NCI-H82 (cell line): ENCODE measurements around the gene TYROBP.
"Not testable (repeated sequence)": the region's sequence is repeated elsewhere in the genome, so short reads cannot be mapped to it uniquely, and the experiment has no call there.

Experiments used
- DNase-seq: peaks from one replicate; lab custom pipeline; 2025; lab: John Stamatoyannopoulos, UW

The TYROBP gene

GRCh38 chr19:35870124-35870736 is 37.9 kb downstream of the TYROBP start:
- DNase-seq = not testable (repeated sequence)

DNA sequence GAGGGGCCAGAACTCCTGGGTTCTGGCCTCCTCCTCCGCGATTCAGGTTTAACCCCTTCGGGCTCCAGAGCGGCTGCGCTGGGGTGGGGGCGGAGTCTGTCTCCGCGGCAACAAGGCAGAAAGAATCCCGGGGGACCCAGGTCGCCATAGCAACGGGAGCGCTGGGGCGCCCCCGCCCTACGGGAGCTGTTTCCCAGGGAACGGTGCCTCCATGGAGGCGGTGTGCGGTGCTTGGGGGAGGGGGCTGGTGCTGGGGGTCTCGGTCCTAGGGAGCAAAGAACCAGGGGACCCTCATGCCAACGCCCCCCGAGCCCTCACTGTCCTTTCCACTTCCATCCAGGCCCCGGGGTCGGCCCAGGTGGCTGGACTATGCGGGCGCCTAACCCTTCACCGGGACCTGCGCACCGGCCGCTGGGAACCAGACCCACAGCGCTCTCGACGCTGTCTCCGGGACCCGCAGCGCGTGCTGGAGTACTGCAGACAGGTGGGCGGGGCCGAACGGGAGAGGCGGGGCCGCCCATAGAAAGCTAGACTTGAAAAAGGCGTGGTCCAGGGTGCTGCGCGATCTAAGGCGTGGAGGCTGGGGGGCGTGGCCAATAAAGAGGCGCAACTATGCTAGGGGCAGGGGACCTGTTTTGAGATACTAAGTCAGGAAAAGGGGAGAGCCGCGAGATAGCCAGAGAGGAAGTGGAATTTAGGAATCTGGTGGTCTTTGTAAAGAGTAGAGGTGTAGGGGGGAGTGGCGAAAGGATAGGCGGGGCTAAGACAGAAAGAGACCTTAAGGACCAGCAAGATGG is 38.6 kb downstream of the TYROBP start:
- DNase-seq = peak; percentile 99

- DNase-seq = no peak
Observed at GRCh38 chr19:35868823-35869326, 39.2 kb downstream of the TYROBP start.

GRCh38 chr19:35868172-35868822 is 39.8 kb downstream of the TYROBP start, which contains the start of gene APLP1:
APLP1 (plus strand) TSS chr19:35868574; CDS start chr19:35868637, 63 bp downstream.
- DNase-seq = peak; percentile 85

DNA sequence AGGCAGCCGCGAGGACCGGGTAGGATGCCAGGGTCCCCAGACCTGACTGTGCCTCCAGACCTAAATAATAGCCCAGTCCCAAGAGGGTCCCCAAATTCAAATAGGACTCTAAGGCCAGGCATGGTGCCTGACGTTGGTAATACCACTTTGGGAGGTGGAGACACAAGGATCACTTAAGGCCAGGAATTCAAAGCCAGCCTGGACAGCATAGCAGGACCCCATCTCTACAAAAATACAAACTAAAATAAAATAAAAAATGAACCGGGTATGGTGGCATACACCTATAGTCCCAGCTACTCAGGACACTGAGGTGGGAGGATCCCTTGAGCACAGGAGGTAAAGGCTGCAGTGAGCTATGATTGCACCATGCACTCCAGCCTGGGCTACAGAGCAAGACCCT is 45.1 kb downstream of the TYROBP start:
- DNase-seq = no peak

DNA sequence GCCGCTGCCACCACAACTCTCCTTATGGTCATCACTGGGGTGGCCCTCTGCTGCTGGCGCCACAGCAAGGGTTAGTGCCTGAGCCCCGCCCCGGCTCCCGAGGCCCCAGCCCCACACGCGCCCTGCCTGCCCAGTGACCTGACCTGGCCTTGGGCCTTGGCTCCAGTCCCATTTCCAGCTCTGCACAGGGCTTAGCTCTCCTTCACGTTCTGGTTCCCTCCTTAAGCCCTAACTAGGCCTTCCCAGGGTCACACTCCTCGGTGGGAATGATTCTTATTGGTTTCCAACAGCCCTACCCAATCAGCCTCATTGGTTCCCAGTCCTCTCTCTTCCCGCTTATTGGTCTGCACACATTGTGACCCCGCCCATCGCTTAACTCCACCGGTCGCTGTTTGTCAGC is 45.6 kb downstream of the TYROBP start:
- peak; percentile 33 for DNase-seq

- DNase-seq = no peak
Observed at GRCh38 chr19:35861640-35862160, 46.4 kb downstream of the TYROBP start.

DNA sequence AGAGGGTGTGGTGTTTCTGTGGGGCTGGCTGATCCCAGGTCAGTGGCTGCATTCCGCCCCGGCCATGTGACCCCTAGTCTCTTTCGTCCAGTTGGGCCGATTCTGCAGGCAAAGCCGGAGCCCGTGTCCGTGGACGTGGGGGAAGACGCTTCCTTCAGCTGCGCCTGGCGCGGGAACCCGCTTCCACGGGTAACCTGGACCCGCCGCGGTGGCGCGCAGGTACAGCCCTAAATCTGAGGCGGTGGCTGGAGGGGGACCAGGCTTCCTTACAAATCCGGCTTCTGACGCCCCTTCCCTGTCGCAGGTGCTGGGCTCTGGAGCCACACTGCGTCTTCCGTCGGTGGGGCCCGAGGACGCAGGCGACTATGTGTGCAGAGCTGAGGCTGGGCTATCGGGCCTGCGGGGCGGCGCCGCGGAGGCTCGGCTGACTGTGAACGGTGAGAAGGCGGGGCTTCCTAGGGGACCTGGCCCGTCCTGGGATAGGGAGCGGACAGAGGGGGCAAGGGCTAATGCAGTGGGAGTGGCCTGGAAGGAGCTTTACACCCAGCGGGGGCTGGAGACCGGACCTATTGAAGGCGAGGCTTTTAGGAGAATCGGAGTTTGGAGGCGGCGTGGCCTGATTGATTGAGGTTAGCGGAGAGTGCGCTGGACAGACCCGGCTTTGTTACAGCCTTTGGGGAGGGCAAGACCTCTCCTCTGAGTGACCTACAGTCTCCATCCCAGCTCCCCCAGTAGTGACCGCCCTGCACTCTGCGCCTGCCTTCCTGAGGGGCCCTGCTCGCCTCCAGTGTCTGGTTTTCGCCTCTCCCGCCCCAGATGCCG is 47.1 kb downstream of the TYROBP start:
- no peak for DNase-seq

- no peak for DNase-seq
Observed at GRCh38 chr19:35860436-35860817, 47.7 kb downstream of the TYROBP start.

DNA sequence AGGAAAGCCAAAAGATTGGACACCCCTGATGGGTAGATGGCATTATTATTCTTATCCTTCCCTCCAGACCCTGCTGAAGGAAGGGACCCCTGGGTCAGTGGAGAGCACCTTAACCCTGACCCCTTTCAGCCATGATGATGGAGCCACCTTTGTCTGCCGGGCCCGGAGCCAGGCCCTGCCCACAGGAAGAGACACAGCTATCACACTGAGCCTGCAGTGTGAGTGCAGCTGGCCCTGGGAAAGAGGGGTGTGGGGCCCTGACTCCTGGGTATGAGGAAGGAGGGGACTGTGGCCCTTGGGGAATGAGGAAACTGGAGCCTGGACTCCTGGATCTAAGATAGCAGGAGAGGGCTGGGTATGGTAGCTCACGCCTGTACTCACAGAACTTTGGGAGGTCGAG is 48.7 kb downstream of the TYROBP start:
- no peak for DNase-seq

GRCh38 chr19:35858311-35858710 is 49.8 kb downstream of the TYROBP start:
- no peak for DNase-seq

- peak; percentile 86 for DNase-seq
Observed at GRCh38 chr19:35856546-35857149, 51.4 kb downstream of the TYROBP start, which contains the start of gene KIRREL2. KIRREL2 (plus strand) TSS chr19:35856911; CDS start chr19:35857120, 209 bp downstream.
